ENCODE data around the gene FSD1.

DNA sequence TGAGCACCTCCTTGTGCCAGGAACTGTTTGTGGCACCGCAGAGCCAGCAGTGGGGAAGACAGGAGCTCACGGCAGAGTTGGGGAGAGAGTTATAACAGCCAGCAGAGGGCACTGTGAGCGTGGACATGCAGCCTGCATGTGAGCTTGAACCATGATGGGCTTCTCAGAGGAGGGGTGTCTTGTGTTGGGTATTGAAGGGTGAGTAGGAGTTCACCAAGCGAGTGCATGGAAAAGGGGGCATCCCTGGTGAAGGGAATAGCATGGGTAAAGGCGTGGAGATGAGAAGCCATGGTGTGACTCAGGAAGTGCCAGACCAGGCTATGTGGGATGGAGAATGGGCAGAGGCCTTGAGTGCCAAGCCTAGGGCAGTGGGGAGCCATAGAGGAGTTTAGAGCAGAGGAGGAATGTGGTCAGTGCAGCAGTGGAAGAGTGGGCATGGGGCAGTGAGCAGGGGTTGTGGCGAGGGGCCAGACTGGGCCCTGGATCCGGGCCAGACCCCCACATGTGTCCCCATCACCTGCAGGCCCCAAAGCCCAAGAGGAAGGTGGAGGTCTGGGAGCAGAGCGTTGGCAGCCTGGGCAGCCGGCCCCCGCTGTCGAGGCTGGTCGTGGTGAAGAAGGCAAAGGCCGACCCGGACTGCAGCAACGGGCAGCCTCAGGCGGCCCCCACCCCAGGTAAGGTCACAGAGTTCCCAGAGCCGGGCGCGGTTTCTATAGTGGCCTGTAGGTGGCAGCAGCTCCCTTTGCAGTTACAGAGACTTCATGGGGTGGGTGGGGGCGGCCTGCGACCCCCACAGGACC is 37.1 kb upstream of the FSD1 start:
- TF ChIP-seq, protein P1, sequence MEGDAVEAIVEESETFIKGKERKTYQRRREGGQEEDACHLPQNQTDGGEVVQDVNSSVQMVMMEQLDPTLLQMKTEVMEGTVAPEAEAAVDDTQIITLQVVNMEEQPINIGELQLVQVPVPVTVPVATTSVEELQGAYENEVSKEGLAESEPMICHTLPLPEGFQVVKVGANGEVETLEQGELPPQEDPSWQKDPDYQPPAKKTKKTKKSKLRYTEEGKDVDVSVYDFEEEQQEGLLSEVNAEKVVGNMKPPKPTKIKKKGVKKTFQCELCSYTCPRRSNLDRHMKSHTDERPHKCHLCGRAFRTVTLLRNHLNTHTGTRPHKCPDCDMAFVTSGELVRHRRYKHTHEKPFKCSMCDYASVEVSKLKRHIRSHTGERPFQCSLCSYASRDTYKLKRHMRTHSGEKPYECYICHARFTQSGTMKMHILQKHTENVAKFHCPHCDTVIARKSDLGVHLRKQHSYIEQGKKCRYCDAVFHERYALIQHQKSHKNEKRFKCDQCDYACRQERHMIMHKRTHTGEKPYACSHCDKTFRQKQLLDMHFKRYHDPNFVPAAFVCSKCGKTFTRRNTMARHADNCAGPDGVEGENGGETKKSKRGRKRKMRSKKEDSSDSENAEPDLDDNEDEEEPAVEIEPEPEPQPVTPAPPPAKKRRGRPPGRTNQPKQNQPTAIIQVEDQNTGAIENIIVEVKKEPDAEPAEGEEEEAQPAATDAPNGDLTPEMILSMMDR (conservative IDR thresholded peaks at IDR 0.05), result peak; percentile 68
- no peak for TF ChIP-seq EZH2 (IDR thresholded peaks at IDR 0.05; ENCODE audit: low read depth)

Measured in PC-9 (cell line).